COR-L47 (cell line): ENCODE measurements around the gene DHX57.
"Not testable (repeated sequence)": the region's sequence is repeated elsewhere in the genome, so short reads cannot be mapped to it uniquely, and the experiment has no call there.

Experiments
- DNase-seq: peaks from one replicate; lab custom pipeline; 2025; lab: John Stamatoyannopoulos, UW

The DHX57 gene

GRCh38 chr2:38797953-38798352 lies 77.8 kb downstream of the DHX57 start:
- no peak for DNase-seq

GRCh38 chr2:38797250-38797676 lies 78.5 kb downstream of the DHX57 start:
- no peak for DNase-seq

GRCh38 chr2:38795016-38795415 lies 80.7 kb downstream of the DHX57 start:
- DNase-seq, result not testable (repeated sequence)

GRCh38 chr2:38794235-38794946 lies 81.3 kb downstream of the DHX57 start:
- DNase-seq, result no peak

- DNase-seq, result no peak
Measured at GRCh38 chr2:38793511-38793910, 82.2 kb downstream of the DHX57 start.

- DNase-seq, result no peak
Measured at GRCh38 chr2:38792751-38793150, 83.0 kb downstream of the DHX57 start.

GRCh38 chr2:38792321-38792720 lies 83.4 kb downstream of the DHX57 start:
- DNase-seq, result not testable (repeated sequence)

GRCh38 chr2:38791744-38792143 lies 84.0 kb downstream of the DHX57 start:
- no peak for DNase-seq

GRCh38 chr2:38789691-38790090 lies 86.0 kb downstream of the DHX57 start:
- DNase-seq, result no peak

- no peak for DNase-seq
Measured at GRCh38 chr2:38788306-38788705, 87.4 kb downstream of the DHX57 start.

- no peak for DNase-seq
Measured at GRCh38 chr2:38783586-38783985, 92.1 kb downstream of the DHX57 start.

- no peak for DNase-seq
Measured at GRCh38 chr2:38778687-38779082, 97.0 kb downstream of the DHX57 start.

GRCh38 chr2:38776531-38776930 lies 99.2 kb downstream of the DHX57 start:
- no peak for DNase-seq

- no peak for DNase-seq
Measured at GRCh38 chr2:38775921-38776225, 99.9 kb downstream of the DHX57 start.

- no peak for DNase-seq
Measured at GRCh38 chr2:38775097-38775920, 100.4 kb downstream of the DHX57 start.

- DNase-seq, result no peak
Measured at GRCh38 chr2:38771632-38772031, 104.1 kb downstream of the DHX57 start.

GRCh38 chr2:38765551-38765950 lies 110.2 kb downstream of the DHX57 start:
- DNase-seq, result no peak

GRCh38 chr2:38765149-38765548 lies 110.6 kb downstream of the DHX57 start:
- DNase-seq, result no peak

GRCh38 chr2:38763728-38764127 lies 112.0 kb downstream of the DHX57 start:
- no peak for DNase-seq

- DNase-seq, result no peak
Measured at GRCh38 chr2:38763228-38763627, 112.5 kb downstream of the DHX57 start.

- DNase-seq, result not testable (repeated sequence)
Measured at GRCh38 chr2:38755891-38756290, 119.8 kb downstream of the DHX57 start.

- DNase-seq, result no peak
Measured at GRCh38 chr2:38754506-38754905, 121.2 kb downstream of the DHX57 start.

- DNase-seq, result no peak
Measured at GRCh38 chr2:38754049-38754448, 121.7 kb downstream of the DHX57 start.
